ENCODE data around the gene TRIM3.

The TRIM3 gene

DNA sequence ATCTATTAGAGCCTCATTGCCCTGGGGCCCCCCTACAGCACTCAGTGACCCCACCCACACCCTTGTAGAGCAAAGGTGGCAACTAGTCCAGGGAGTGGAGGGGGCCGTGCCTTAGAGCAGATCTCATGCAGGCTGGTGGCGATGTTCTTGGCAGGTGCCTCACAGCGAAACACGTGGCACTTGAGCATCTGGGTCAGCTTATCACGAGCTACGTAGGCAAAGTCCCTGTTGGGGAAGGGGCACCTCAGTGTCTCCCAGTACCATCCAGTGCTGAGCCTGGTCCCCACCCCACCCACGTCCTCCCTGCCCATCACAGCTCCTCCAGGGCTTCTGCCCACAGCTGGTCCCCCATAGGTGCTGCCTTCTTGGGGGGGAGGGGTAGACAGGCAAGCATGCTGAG lies 72.3 kb downstream of the TRIM3 start:
- no peak for DNase-seq (ENCODE audit: low spot score)

DNA sequence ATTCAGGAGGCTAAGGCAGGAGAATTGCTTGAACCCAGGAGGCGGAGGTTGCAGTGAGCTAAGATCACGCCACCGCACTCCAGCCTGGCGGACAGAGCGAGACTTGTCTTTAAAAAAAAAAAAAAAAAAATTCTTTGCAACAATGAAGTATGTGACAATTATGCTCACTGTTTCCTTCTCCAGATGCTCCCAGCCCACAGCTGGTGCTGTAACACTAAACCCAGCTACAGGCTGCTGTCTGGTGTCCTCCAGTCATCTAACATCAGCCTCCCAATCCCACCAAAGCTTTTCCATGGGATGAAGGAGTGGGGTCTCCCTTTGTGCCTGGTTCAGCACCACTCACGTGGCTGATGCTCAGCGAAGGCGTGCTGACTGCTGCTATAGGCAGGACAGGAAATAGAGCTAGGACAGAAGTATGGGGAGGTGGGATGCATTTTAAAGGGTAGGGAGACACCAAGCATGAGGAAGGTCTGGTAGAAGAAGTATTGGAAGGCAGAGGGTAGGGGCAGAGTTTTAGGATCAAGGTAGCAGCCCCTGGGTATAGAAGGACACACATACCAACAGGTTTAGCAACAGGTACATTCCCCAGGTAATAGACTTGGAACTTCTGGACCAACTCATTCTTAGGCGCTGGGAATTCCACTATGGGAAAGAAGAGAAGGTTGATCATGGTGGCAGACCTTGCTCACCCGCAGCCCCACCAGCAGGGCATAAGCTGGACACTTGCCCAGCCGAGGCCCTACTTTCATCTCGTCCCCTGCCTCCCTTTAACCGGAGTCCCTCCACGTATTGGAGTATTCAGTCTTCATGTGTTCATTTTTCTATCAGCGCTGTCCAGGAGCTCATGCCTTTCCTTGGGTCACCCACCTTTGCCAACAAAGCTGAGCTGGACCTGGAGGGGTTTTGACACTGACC lies 73.1 kb downstream of the TRIM3 start:
- DNase-seq (ENCODE audit: low spot score), result no peak
